Measurements from ENCODE around the gene FLRT2. TPM values are rescaled to one million over a fixed set of nuclear protein-coding genes. Genes with fewer than 3 reads are reported as not detected.

The FLRT2 gene
- total RNA-seq, 4 donors from 2014 or later: 2.5 to 13.0 (median 7.9) TPM

GRCh38 chr14:85619851-85620250 lies 89.9 kb downstream of the FLRT2 start:
- Histone ChIP-seq H3K4me3 (no peak overlapping the region), H3K27ac (replicated peaks in 1 of 4) (no peak overlapping the region), H3K36me3 (peaks cover 0 to 20% (median 4%) of the 10 kb centered on the region in 4 donors), H3K9me3 (no peaks in the 10 kb centered on the region), H3K27me3 (no peaks in the 10 kb centered on the region), H3K4me1 (peaks cover 0 to 7% (median 0%) of the 10 kb centered on the region in 4 donors)
- intact Hi-C loops (cut with DNase I): no loop called here
- TF ChIP-seq, protein P1, sequence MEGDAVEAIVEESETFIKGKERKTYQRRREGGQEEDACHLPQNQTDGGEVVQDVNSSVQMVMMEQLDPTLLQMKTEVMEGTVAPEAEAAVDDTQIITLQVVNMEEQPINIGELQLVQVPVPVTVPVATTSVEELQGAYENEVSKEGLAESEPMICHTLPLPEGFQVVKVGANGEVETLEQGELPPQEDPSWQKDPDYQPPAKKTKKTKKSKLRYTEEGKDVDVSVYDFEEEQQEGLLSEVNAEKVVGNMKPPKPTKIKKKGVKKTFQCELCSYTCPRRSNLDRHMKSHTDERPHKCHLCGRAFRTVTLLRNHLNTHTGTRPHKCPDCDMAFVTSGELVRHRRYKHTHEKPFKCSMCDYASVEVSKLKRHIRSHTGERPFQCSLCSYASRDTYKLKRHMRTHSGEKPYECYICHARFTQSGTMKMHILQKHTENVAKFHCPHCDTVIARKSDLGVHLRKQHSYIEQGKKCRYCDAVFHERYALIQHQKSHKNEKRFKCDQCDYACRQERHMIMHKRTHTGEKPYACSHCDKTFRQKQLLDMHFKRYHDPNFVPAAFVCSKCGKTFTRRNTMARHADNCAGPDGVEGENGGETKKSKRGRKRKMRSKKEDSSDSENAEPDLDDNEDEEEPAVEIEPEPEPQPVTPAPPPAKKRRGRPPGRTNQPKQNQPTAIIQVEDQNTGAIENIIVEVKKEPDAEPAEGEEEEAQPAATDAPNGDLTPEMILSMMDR (IDR thresholded peaks at IDR 0.05): no peak
- no peak for TF ChIP-seq POLR2A (IDR thresholded peaks at IDR 0.05; ENCODE audit: low read depth)
- 63% methylated on average over 6 of the region's 6 CpGs for WGBS
- DNase-seq (ENCODE audit: extremely low spot score): no peak

- DNase-seq (ENCODE audit: extremely low spot score): no peak
- no peaks in the 10 kb centered on the region for H3K27me3 ChIP-seq
- H3K4me1 ChIP-seq: peaks cover 0 to under 1% (median 0%) of the 10 kb centered on the region in 4 donors
- H3K9me3 ChIP-seq: no peaks in the 10 kb centered on the region
- no peak overlapping the region for H3K27ac ChIP-seq (replicated peaks in 1 of 4)
- intact Hi-C loops (cut with DNase I): no loop called here
- no peak overlapping the region for H3K4me3 ChIP-seq
- peaks cover 0 to 20% (median 4%) of the 10 kb centered on the region in 4 donors for H3K36me3 ChIP-seq
- 92% methylated on average over 3 of the region's 3 CpGs for WGBS
- TF ChIP-seq POLR2A (IDR thresholded peaks at IDR 0.05; ENCODE audit: low read depth) (no peak), EP300 (IDR thresholded peaks at IDR 0.05) (no peak), POLR2AphosphoS5 (IDR thresholded peaks at IDR 0.05) (no peak)
- TF ChIP-seq, protein P1 (IDR thresholded peaks at IDR 0.05): no peak
These were observed 91.0 kb downstream of the FLRT2 start for GRCh38 chr14:85620947-85621346.

- H3K27me3 ChIP-seq: no peaks in the 10 kb centered on the region
- intact Hi-C loops (cut with DNase I): no loop called here
- no peaks in the 10 kb centered on the region for H3K4me1 ChIP-seq
- no peak overlapping the region for H3K27ac ChIP-seq (replicated peaks in 1 of 4)
- no peak for TF ChIP-seq POLR2AphosphoS5 (IDR thresholded peaks at IDR 0.05)
- TF ChIP-seq EP300 (IDR thresholded peaks at IDR 0.05): no peak
- no peak overlapping the region for H3K4me3 ChIP-seq
- no peak for DNase-seq (ENCODE audit: extremely low spot score)
- peaks cover 0 to 20% (median 4%) of the 10 kb centered on the region in 4 donors for H3K36me3 ChIP-seq
- no peaks in the 10 kb centered on the region for H3K9me3 ChIP-seq
- WGBS: 96% methylated on average over 13 of the region's 13 CpGs
These were observed 92.2 kb downstream of the FLRT2 start for GRCh38 chr14:85622106-85622505.

- Histone ChIP-seq H3K4me1 (no peaks in the 10 kb centered on the region), H3K27me3 (no peaks in the 10 kb centered on the region), H3K4me3 (no peak overlapping the region), H3K36me3 (peaks cover 0 to 20% (median 4%) of the 10 kb centered on the region in 4 donors), H3K27ac (replicated peaks in 1 of 4) (no peak overlapping the region), H3K9me3 (no peaks in the 10 kb centered on the region)
- 96% methylated on average over 25 of the region's 27 CpGs for WGBS
- TF ChIP-seq EP300 (IDR thresholded peaks at IDR 0.05): no peak
- TF ChIP-seq POLR2AphosphoS5 (IDR thresholded peaks at IDR 0.05): no peak
- no peak for TF ChIP-seq POLR2A (IDR thresholded peaks at IDR 0.05; ENCODE audit: low read depth)
- TF ChIP-seq, protein P1 (IDR thresholded peaks at IDR 0.05): no peak
- intact Hi-C loops (cut with DNase I): no loop called here
- no peak for DNase-seq (ENCODE audit: extremely low spot score)
These were observed 93.2 kb downstream of the FLRT2 start for GRCh38 chr14:85622986-85623685.

GRCh38 chr14:85625925-85626585 lies 96.1 kb downstream of the FLRT2 start:
- intact Hi-C loops (cut with DNase I): no loop called here
- no peak for DNase-seq (ENCODE audit: extremely low spot score)
- WGBS: 90% methylated on average over 3 of the region's 3 CpGs
- no peak for TF ChIP-seq EP300 (IDR thresholded peaks at IDR 0.05)
- TF ChIP-seq POLR2A (IDR thresholded peaks at IDR 0.05; ENCODE audit: low read depth): no peak
- TF ChIP-seq, protein P1 (IDR thresholded peaks at IDR 0.05): no peak
- no peak for TF ChIP-seq POLR2AphosphoS5 (IDR thresholded peaks at IDR 0.05)
- Histone ChIP-seq H3K4me3 (no peak overlapping the region), H3K27me3 (no peaks in the 10 kb centered on the region), H3K4me1 (no peaks in the 10 kb centered on the region), H3K27ac (replicated peaks in 1 of 4) (no peak overlapping the region), H3K9me3 (no peaks in the 10 kb centered on the region), H3K36me3 (peaks cover 0 to 20% (median 4%) of the 10 kb centered on the region in 4 donors)
